ENCODE measurements around the gene SMG1.
"Not testable (repeated sequence)": the region's sequence is repeated elsewhere in the genome, so short reads cannot be mapped to it uniquely, and the experiment has no call there.

Gene SMG1

GRCh38 chr16:18780460-18781026 is 145.7 kb downstream of the SMG1 start:
- not testable (repeated sequence) for H3K4me3 ChIP-seq (ENCODE audit: low read depth, low read length); DNase-seq (ENCODE audit: low read depth)

- DNase-seq (ENCODE audit: low read depth); H3K4me3 ChIP-seq (ENCODE audit: low read depth, low read length): not testable (repeated sequence)
Observed at GRCh38 chr16:18777664-18778063, 148.5 kb downstream of the SMG1 start.

DNA sequence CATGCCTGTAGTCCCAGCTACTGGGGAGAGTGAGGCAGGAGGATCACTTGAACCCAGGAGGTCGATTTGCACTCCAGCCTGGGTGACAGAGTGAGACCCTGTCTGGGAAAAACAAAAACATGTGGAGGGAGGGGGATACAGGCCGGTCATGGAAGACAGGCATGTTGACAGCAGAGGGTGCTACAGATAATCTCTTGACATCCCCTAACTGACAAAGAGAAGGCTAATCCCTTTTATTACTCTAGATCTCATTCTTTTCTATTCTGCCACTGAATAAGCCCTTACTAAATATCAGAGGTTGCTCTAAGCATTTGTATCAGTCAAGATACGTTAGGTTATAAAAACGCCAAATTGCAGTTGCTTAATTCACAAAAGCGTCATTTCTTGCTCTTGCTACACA is 149.9 kb downstream of the SMG1 start:
- H3K4me3 ChIP-seq (ENCODE audit: low read depth, low read length); DNase-seq (ENCODE audit: low read depth): not testable (repeated sequence)

DNA sequence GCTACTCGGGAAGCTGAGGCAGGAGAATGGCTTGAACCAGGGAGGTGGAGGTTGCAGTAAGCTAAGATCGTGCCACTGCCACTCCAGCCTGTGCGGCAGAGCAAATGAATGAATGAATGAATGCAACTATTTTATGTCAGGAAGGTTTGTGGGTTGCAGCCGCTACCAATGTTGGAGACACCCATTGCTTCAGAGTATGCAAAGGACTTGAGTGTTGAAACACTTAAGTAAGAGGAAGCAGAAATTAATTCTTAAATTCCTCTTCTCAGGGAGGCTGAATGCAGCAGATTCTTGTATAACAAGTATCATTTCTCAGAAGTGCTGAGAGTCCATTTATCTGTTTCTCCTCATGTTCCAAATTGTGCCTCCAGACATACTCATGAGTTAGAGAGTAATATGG is 151.6 kb downstream of the SMG1 start:
- H3K4me3 ChIP-seq (ENCODE audit: low read depth, low read length); DNase-seq (ENCODE audit: low read depth): not testable (repeated sequence)

GRCh38 chr16:18772171-18772570 is 154.0 kb downstream of the SMG1 start:
- DNase-seq (ENCODE audit: low read depth); H3K4me3 ChIP-seq (ENCODE audit: low read depth, low read length): not testable (repeated sequence)

DNA sequence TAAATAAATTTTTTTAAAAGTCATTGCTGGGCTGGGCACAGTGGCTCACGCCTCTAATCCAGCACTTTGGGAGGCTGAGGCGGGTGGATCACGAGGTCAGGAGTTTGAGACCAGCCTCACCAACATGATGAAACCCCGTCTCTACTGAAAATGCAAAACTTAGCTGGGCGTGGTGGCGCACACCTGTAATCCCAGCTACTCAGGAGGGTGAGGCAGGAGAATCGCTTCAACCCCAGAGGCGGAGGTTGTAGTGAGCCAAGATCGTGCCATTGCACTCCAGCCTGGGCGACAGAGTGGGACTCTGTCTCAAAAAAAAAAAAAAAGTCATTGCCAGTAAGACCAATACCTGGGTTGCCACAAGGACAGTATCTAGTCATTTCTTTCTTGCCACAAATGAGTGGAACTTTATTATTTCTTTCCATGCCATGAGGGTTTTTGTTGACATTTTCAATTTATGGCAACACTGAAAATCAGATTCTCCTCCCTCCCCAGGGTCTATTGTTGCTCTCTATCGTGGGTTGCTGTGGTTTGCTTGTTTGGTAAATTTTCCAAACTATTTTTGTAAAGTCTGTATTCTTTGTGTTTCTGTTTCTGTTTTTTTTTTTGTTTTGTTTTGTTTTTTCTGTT is 155.8 kb downstream of the SMG1 start:
- DNase-seq (ENCODE audit: low read depth); H3K4me3 ChIP-seq (ENCODE audit: low read depth, low read length): not testable (repeated sequence)

DNA sequence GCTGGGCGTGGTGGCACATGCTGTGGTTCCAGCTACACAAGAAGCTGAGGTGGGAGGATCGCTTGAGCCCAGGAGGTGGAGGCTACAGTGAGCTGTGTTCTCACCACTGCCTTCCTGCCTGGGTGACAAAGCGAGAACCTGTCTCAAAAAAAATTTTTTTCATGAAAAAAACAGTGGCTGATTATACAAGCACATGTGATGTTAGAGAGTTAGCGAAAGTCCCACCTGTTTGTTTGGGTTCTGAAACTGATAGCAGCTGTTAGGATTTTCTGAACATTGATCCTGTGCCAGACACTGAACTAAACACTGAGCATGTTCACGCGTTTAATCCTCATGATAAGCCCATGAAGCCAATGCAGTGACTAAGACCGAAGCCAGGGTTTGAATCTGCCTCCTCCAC is 159.0 kb downstream of the SMG1 start:
- not testable (repeated sequence) for DNase-seq (ENCODE audit: low read depth); H3K4me3 ChIP-seq (ENCODE audit: low read depth, low read length)

DNA sequence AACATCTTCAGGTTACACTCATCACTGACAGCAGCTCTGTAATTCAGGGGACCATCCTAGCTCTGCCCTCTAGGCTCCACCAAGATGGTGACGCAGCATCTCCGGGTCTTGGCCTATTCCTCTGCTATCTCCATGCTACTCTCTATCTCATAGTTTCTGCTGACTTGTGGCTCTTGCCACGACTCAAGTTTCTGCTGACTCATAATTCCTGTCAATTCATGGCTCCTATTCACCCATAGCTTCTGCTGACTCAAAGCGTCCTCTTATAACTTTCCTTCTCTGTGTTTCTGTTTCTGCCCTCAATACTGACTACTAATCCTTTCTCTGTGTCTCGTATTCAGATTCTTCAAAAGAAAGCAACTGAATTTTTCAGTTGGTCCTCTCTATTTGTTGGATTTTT is 163.5 kb downstream of the SMG1 start:
- DNase-seq (ENCODE audit: low read depth); H3K4me3 ChIP-seq (ENCODE audit: low read depth, low read length): not testable (repeated sequence)

- not testable (repeated sequence) for DNase-seq (ENCODE audit: low read depth); H3K4me3 ChIP-seq (ENCODE audit: low read depth, low read length)
Observed at GRCh38 chr16:18759598-18760520, 166.3 kb downstream of the SMG1 start.

DNA sequence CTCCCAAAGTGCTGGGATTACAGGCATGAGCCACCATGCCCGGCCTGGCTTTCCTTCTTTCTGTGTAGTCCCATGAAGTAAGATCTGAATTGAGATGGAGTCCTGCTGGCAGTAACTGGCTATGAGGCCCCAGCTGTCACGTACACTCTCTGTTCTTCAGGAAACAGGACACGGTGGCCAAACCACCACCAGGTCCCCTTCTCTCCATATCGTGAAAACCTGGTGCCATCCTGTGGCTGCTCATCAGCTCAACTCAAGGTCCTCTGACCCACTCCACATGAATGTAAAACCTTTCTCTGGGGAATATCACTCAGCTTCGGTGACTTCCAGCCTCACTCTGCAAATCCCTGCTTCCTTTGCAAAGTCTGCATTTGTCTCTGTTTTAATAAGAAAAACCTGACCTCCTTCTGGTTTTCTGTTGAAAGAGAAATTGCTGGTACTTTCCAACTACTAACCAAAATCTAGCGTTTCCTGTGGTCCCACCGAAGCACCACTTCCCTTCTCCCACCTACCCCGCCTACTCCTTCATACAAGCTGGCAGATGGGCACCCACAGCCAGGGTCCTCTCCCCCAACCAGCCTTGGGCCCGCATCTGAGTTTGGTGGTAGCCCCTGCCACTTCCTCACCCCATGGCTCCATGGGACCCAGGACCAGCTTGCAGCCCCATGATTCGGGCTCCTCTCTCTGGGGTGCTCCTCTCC is 168.1 kb downstream of the SMG1 start:
- H3K4me3 ChIP-seq (ENCODE audit: low read depth, low read length); DNase-seq (ENCODE audit: low read depth): not testable (repeated sequence)

GRCh38 chr16:18756639-18757038 is 169.6 kb downstream of the SMG1 start:
- H3K4me3 ChIP-seq (ENCODE audit: low read depth, low read length); DNase-seq (ENCODE audit: low read depth): not testable (repeated sequence)
